C4-2B (cell line): Measurements from ENCODE around the gene MTPN.

Experiments used
- ZFX ChIP-seq: fragments of 450-650 bp; IDR thresholded peaks from 2 replicates; pipeline ENCODE4 v1.6.1; 2017
- TF ChIP-seq, protein P1 (sequence below): fragments of 450-650 bp; conservative IDR thresholded peaks from 2 replicates; pipeline ENCODE4 v1.5.1; 2017; ENCODE audit warnings: mild to moderate bottlenecking

DNA sequence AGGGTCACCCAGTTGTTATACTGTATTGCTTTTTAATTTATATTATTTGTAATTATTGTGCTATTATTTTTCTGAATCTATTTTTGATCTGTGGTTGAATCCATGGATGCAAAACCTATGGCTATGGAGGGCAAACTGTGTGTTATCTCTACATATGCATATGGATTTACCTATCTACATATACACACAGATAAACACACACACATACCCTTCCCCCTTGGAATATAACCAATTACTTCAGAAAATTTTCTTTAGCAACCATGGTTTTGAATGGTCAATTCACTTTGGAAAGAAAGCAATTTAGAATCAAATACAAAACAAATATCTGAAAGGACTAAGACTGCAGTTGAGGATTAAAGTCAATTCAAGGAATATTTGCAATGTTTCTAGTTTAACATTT, 39.1 kb downstream of the MTPN start:
- TF ChIP-seq, protein P1, sequence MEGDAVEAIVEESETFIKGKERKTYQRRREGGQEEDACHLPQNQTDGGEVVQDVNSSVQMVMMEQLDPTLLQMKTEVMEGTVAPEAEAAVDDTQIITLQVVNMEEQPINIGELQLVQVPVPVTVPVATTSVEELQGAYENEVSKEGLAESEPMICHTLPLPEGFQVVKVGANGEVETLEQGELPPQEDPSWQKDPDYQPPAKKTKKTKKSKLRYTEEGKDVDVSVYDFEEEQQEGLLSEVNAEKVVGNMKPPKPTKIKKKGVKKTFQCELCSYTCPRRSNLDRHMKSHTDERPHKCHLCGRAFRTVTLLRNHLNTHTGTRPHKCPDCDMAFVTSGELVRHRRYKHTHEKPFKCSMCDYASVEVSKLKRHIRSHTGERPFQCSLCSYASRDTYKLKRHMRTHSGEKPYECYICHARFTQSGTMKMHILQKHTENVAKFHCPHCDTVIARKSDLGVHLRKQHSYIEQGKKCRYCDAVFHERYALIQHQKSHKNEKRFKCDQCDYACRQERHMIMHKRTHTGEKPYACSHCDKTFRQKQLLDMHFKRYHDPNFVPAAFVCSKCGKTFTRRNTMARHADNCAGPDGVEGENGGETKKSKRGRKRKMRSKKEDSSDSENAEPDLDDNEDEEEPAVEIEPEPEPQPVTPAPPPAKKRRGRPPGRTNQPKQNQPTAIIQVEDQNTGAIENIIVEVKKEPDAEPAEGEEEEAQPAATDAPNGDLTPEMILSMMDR = no peak
- TF ChIP-seq ZFX = no peak
